Measurements from ENCODE around the gene STAG2.
"Not testable (repeated sequence)": the region's sequence is repeated elsewhere in the genome, so short reads cannot be mapped to it uniquely, and the experiment has no call there.

The STAG2 gene

GRCh38 chrX:123961268-123962005 is at the start of gene STAG2:
TSS of gene STAG2 (plus strand) at chrX:123961706. CDS start at chrX:124022628, 60,922 bp downstream.
- DNase-seq = peak; percentile 2

GRCh38 chrX:123917069-123917468 is 44.4 kb upstream of the STAG2 start:
- DNase-seq = no peak

DNA sequence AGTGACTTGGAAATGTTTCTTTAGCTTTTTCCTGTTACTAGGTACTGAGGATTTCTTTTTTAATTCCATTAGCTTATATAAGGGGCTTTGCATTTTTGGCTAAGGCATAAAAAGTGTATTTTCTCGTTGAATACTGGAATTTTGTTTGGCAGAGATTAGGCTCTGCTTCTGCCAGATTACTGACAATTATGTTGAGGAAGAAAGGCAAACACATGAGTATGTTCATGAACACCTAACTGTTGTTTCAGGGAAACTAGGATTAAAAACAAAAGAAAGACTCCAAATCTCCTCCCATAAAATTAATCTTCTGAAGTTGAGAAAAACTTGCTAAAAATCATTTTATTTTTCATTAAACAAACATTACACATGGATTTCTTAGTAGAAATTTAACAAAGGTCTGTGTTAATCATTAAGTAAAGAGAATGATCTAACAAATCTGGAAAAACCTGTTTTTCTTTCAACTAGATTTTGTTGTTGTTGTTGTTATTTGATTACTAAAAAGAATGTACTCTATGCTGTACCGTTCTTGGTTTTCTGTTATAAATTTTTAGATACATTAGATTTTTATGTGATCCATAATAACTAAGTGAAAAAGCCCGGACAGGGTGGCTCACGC is 43.3 kb upstream of the STAG2 start:
- DNase-seq = no peak

DNA sequence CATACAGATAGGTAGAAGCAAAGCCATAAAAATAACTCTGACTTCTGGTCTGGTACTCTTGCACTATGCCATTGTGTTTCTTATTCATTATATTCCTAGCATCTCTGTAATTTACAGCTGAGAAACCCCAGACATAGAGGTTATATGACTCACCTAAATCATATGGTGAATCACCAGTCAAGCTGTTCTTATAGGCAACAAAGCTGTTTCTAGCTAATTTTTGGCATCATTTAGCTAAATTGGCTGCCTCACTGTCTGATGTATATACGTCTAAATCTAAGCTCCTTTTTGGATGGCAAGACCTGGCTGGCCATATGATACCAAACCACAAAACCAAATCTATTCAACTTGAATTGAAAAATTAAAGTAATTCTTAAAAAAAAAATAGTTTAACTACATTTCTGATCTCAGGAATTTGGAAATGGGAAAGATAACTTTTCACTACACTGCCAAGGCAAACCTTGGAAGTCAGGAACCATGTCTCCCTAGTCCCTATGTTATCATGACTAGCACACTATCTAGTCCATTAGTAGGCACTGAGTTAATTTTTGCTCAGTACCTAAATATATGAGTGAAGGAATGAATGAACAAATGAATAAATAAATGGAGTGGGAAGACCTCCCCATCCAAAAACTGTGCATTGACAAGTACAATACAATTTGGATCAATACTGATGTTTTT is 41.3 kb upstream of the STAG2 start:
- DNase-seq = no peak

- DNase-seq = no peak
Observed at GRCh38 chrX:123923211-123923610, 38.3 kb upstream of the STAG2 start.

DNA sequence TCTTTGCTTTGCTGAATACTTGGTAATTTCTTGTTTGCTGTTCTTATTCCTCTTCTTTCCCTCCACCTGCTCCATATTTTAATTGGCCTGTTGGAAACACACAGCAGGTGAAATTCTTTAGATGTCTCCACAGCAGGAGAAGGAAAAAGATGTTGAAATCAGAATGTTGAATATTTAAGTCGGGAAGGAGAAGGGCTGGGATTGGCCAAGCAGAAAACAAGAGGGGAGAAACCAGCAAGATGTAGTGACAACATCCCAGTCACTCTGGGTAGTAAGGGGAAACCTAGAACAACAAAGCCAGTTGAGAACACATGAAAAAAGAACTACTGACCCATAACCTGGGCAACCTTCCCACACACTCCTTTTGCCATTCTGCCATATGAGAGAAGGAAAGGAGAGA is 37.3 kb upstream of the STAG2 start:
- DNase-seq = no peak

DNA sequence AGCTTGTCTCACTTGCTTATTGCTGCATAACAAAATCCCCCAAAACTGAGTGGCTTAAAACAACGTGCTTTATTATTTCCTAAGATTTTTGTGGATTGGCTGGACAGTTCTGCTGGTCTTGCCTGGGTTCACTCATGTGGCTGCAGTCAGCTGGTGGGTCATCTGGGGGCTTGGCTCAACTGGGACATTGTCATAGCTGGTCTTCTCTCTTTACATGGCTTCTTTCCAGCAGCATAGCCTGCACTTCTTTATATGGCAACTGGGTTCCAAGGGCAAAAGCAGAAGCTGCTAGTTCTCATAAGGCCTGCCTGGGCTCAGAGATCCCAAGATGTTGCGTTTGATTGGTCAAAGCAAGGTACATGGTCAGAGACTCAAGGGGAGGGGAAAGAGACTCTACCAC is 33.7 kb upstream of the STAG2 start:
- no peak for DNase-seq

GRCh38 chrX:123932055-123932454 is 29.5 kb upstream of the STAG2 start:
- DNase-seq = not testable (repeated sequence)

DNA sequence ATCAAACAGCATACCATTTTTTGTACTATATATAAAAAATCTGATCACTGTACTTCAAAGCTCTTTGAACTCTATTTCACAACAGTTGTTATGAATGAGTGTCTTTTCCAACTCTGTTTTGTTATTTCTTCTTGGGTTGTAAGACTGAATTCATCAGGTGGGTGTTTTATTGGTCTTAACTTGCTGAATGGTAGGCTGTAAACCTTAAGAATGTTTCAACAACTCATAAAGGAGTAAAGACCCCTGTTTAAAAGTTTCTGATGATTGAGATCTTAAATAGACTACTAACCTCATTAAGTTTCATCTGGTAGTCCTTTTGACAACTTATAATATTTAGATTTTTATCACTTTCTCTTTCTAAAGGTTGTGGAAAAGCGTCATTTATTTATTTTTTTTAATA is 18.4 kb upstream of the STAG2 start:
- no peak for DNase-seq

GRCh38 chrX:123943488-123943887 is 18.0 kb upstream of the STAG2 start:
- DNase-seq = no peak

DNA sequence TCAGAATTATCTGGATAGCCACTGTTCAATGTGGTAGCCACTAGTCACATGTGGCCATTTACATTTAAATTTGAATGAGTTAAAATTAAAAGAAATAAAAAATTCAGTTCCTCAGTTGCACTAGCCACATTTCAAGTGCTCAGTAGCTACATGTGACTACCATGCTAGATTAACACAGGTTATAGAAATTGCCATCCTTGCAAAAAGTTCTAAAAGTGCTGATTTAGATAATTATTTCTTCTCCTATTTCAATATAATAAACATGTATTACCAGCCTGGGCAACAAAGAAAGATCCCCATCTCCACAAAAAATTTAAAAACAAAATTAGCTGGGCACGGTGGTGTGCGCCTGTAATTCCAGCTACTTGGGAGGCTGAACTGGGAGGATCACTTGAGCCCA is 11.7 kb upstream of the STAG2 start:
- DNase-seq = no peak

GRCh38 chrX:123959281-123960063 is 2.0 kb upstream of the STAG2 start:
- DNase-seq = no peak

DNA sequence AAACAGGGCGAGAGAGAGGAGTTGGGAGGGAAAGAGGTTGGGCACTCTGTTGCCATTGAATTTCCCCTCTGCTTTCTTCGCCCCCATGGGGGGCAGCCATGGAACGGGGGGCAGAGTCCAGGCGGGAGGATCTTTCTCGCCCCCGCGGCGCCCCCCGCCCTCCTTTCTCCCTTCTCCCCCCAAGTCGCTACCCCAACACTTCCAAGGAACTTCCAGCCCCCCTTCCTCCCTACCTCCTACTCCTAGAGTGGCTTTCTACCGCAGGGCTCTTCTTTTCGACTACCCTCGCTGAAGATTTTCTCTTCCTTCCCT is 594 bp upstream of the STAG2 start:
- no peak for DNase-seq

- no peak for DNase-seq
Observed at GRCh38 chrX:123962006-123962467, 531 bp downstream of the STAG2 start.

GRCh38 chrX:123962794-123963373 is 1.4 kb downstream of the STAG2 start:
- DNase-seq = no peak

- DNase-seq = no peak
Observed at GRCh38 chrX:123964156-123964834, 2.8 kb downstream of the STAG2 start.

DNA sequence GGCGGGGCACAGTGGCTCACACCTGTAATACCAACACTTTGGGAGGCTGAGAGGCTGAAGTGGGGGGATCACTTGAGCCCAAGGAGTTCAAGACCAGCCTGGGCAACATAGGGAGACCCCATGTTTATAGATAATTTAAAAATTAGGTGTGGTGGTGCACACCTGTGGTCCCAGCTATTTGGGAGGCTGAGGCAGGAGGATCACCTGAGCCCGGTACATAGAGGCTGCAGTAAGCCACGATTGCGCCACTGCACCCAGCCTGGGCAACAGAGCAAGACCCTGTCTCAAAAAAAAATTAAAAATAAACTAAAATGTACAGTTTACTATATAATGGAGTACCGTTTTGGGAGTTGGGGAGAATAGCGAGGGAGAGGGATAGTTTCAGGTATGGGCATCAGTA is 4.2 kb downstream of the STAG2 start:
- DNase-seq = no peak

DNA sequence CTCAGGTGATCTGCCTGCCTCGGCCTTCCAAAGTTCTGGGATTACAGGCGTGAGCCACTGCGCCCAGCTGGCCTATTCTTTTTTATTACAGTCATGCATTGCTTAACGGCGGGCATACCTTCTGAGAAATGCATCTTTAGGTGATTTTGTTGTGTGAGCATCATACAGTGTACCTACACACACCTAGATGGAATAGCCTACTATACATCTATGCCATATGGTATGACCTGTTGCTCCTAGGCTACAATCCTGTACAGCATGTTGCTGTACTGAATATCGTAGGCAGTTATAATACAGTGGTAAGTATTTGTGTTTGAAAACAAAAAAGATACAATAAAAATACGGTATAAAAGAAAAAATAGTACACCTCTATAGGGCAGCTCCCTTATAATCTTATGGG is 6.0 kb downstream of the STAG2 start:
- no peak for DNase-seq

GRCh38 chrX:123968383-123969050 is 7.0 kb downstream of the STAG2 start:
- DNase-seq = no peak

- no peak for DNase-seq
Observed at GRCh38 chrX:123971982-123972381, 10.5 kb downstream of the STAG2 start.

- no peak for DNase-seq
Observed at GRCh38 chrX:123973921-123974320, 12.4 kb downstream of the STAG2 start.

GRCh38 chrX:123975180-123975579 is 13.7 kb downstream of the STAG2 start:
- no peak for DNase-seq

All from cortex of kidney (tissue), 1 donor.